ENCODE data around the gene RNF112. TPM values are rescaled to one million over a fixed set of nuclear protein-coding genes. Genes with fewer than 3 reads are reported as not detected.

RNF112 gene
- total RNA-seq, 3 donors from 2014 or later = 2.4 to 13.4 (median 3.4) TPM

- no peaks in the 10 kb centered on the region for H3K9me3 ChIP-seq
- H3K36me3 ChIP-seq (ENCODE audit: low read depth) = no peaks in the 10 kb centered on the region
- H3K4me1 ChIP-seq (ENCODE audit: low read depth) = peaks cover 27% of the 10 kb centered on the region
- TF ChIP-seq CTCF (IDR thresholded peaks at IDR 0.05) = no peak
- peak; percentile 85 for ATAC-seq
- intact Hi-C loops (cut with DNase I, micrococcal nuclease) = no loop called here
- peak; percentile 90 to 91 (median 91) for DNase-seq
- no peak overlapping the region for H3K4me3 ChIP-seq
These were observed 26.2 kb upstream of the RNF112 start for GRCh38 chr17:19384723-19385391.

GRCh38 chr17:19385521-19385983, 25.5 kb upstream of the RNF112 start:
- no peak overlapping the region for H3K4me3 ChIP-seq
- H3K9me3 ChIP-seq = no peaks in the 10 kb centered on the region
- intact Hi-C loops (cut with DNase I, micrococcal nuclease) = no loop called here
- no peak for DNase-seq
- no peaks in the 10 kb centered on the region for H3K36me3 ChIP-seq (ENCODE audit: low read depth)
- peaks cover 27% of the 10 kb centered on the region for H3K4me1 ChIP-seq (ENCODE audit: low read depth)
- ATAC-seq = no peak
- no peak for TF ChIP-seq CTCF (IDR thresholded peaks at IDR 0.05)

- H3K4me3 ChIP-seq = no peak overlapping the region
- no peak for TF ChIP-seq CTCF (IDR thresholded peaks at IDR 0.05)
- no peaks in the 10 kb centered on the region for H3K9me3 ChIP-seq
- intact Hi-C loops (cut with DNase I, micrococcal nuclease) = no loop called here
- ATAC-seq = peak; percentile 12
- DNase-seq = peak in 1 of 3 donors; percentile 81
- H3K4me1 ChIP-seq (ENCODE audit: low read depth) = peaks cover 27% of the 10 kb centered on the region
- no peaks in the 10 kb centered on the region for H3K36me3 ChIP-seq (ENCODE audit: low read depth)
These were observed 24.7 kb upstream of the RNF112 start for GRCh38 chr17:19386051-19386929.

- DNase-seq (peak in 2 of 3 donors; percentile 49 to 61), ATAC-seq (peak; percentile 3)
- intact Hi-C loops (cut with DNase I, micrococcal nuclease) = no loop called here
- H3K4me1 ChIP-seq (ENCODE audit: low read depth) = peaks cover 27% of the 10 kb centered on the region
- H3K36me3 ChIP-seq (ENCODE audit: low read depth) = no peaks in the 10 kb centered on the region
- H3K9me3 ChIP-seq = no peaks in the 10 kb centered on the region
- H3K4me3 ChIP-seq = no peak within 1 kb of the TSS
- TF ChIP-seq CTCF (IDR thresholded peaks at IDR 0.05) = no peak
These were observed 23.8 kb upstream of the RNF112 start, which contains the start of gene MFAP4 for GRCh38 chr17:19386974-19387920. Gene MFAP4, minus strand, starts transcription at chr17:19387190. Its CDS starts 35 bp downstream, at chr17:19387155.

- ATAC-seq (peak; percentile 44), DNase-seq (peak in 1 of 3 donors; percentile 21)
- peaks cover 27% of the 10 kb centered on the region for H3K4me1 ChIP-seq (ENCODE audit: low read depth)
- no peak for TF ChIP-seq CTCF (IDR thresholded peaks at IDR 0.05)
- H3K36me3 ChIP-seq (ENCODE audit: low read depth) = no peaks in the 10 kb centered on the region
- intact Hi-C loops (cut with DNase I, micrococcal nuclease) = no loop called here
- H3K4me3 ChIP-seq = no peak overlapping the region
- H3K9me3 ChIP-seq = no peaks in the 10 kb centered on the region
These were observed 23.0 kb upstream of the RNF112 start for GRCh38 chr17:19387921-19388521.

All from mucosa of descending colon (tissue), 3 donors.